NB4 (cell line): ENCODE data around the gene DCTN3.
"Not testable (repeated sequence)": the region's sequence is repeated elsewhere in the genome, so short reads cannot be mapped to it uniquely, and the experiment has no call there.

ENCODE experiments used
- DNase-seq: peaks from one replicate; pipeline ENCODE4 v3.0.0; 2010; ENCODE audit warnings: low read depth
- H3K4me3 ChIP-seq: one replicate; pipeline ENCODE4 v1.5.1; 2011; ENCODE audit warnings: mild to moderate bottlenecking, low read depth, low read length, moderate library complexity
- MYC ChIP-seq: IDR thresholded peaks from 2 replicates; pipeline ENCODE4 v1.6.1; 2011; ENCODE audit warnings: low read depth, low read length
- POLR2A ChIP-seq: IDR thresholded peaks from 2 replicates; pipeline ENCODE4 v1.6.1; 2011; ENCODE audit warnings: mild to moderate bottlenecking; ENCODE audit not compliant: insufficient read length; ENCODE audit errors: extremely low read depth
- TF ChIP-seq, protein P1 (sequence below): IDR thresholded peaks from 2 replicates; pipeline ENCODE4 v1.6.1; 2011; ENCODE audit warnings: low read depth, low read length
- TF ChIP-seq, protein P2 (sequence below): IDR thresholded peaks from one replicate; pipeline ENCODE4 v1.5.1; 2012; ENCODE audit warnings: low read depth, low read length

The DCTN3 gene

DNA sequence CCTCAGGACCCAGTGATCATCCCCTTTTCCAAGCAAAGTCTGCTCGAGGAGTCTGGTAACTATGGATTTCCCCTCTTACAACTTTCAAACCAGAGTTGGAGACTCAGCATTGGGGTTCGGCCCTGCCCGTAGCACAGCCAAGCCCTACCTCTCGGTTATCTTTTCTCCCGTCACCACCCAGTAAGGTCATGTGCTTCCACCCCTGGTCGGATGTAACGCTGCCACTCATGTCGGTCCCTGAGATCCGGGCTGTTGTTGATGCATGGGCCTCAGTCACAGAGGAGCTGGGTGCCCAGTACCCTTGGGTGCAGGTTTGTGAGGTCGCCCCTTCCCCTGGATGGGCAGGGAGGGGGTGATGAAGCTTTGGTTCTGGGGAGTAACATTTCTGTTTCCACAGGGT lies 27.4 kb upstream of the DCTN3 start:
- no peak for DNase-seq
- H3K4me3 ChIP-seq, result peak overlapping the region; percentile 92
- TF ChIP-seq, protein P1, sequence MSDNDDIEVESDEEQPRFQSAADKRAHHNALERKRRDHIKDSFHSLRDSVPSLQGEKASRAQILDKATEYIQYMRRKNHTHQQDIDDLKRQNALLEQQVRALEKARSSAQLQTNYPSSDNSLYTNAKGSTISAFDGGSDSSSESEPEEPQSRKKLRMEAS, result no peak
- TF ChIP-seq POLR2A (no peak), MYC (no peak)
- TF ChIP-seq, protein P2, sequence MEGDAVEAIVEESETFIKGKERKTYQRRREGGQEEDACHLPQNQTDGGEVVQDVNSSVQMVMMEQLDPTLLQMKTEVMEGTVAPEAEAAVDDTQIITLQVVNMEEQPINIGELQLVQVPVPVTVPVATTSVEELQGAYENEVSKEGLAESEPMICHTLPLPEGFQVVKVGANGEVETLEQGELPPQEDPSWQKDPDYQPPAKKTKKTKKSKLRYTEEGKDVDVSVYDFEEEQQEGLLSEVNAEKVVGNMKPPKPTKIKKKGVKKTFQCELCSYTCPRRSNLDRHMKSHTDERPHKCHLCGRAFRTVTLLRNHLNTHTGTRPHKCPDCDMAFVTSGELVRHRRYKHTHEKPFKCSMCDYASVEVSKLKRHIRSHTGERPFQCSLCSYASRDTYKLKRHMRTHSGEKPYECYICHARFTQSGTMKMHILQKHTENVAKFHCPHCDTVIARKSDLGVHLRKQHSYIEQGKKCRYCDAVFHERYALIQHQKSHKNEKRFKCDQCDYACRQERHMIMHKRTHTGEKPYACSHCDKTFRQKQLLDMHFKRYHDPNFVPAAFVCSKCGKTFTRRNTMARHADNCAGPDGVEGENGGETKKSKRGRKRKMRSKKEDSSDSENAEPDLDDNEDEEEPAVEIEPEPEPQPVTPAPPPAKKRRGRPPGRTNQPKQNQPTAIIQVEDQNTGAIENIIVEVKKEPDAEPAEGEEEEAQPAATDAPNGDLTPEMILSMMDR, result no peak

DNA sequence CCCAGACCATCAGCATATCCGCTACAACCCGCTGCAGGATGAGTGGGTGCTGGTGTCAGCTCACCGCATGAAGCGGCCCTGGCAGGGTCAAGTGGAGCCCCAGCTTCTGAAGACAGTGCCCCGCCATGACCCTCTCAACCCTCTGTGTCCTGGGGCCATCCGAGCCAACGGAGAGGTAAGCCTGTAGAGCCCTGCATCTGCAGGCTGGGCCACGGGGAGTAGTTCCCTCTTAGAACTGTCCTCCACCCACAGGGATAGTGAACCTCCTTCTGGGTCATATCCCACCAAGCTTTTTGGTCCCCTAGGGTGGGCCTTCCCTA lies 26.7 kb upstream of the DCTN3 start:
- TF ChIP-seq POLR2A, result no peak
- TF ChIP-seq, protein P1, result peak; percentile 66
- 0 out of 2 replicates have a peak, but pooled peaks have one; percentile 44 for TF ChIP-seq MYC
- H3K4me3 ChIP-seq, result peak overlapping the region; percentile 92
- no peak for DNase-seq

DNA sequence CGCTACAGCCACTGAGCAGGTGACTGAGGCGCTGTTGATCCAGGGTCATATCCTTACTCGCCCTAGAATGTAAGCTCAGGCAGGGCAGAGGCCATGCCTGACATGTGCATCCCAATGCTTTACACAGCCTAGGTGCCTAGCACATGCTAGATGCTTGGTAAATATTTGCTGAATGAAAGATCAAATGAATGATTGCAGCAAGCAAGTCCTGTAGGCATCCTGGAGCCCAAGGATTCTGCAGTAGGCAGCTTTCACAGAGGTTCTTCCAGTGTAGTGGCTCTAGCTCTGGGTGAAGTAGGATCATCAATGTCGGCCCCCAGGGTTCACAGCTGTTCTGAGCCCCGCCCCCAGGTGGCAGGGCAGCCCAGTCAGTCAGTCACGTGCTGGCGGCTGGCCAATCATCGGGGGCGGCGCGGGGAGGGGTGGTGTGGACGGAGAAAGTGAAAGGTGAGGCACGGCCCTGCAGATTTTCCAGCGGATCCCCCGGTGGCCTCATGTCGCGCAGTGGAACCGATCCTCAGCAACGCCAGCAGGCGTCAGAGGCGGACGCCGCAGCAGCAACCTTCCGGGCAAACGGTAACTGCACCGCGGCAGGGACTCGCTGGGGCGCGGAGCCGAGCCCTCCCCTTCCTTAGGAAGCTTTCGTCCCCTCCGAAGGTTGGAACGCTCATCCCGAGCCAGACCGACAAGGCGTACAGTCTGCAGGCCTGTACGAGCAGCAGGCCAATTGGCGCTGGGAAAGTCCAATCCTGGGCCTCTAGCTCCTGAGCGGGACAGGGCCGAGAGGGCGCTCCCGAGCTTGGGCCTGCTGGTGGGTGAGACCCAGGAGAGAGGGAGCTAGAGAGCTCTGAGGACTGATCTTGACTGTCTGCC lies 26.2 kb upstream of the DCTN3 start, which contains the start of gene GALT:
TSS of gene GALT (plus strand) at position 465 of the 873 bp plus-strand sequence. CDS start at position 495, 30 bp downstream.
- H3K4me3 ChIP-seq, result peak within 1 kb of the TSS; percentile 92
- peak; percentile 98 for DNase-seq
- TF ChIP-seq, protein P2, result peak; percentile 86
- TF ChIP-seq MYC, result peak; percentile 68
- peak; percentile 89 for TF ChIP-seq POLR2A
- TF ChIP-seq, protein P1, result peak; percentile 99

DNA sequence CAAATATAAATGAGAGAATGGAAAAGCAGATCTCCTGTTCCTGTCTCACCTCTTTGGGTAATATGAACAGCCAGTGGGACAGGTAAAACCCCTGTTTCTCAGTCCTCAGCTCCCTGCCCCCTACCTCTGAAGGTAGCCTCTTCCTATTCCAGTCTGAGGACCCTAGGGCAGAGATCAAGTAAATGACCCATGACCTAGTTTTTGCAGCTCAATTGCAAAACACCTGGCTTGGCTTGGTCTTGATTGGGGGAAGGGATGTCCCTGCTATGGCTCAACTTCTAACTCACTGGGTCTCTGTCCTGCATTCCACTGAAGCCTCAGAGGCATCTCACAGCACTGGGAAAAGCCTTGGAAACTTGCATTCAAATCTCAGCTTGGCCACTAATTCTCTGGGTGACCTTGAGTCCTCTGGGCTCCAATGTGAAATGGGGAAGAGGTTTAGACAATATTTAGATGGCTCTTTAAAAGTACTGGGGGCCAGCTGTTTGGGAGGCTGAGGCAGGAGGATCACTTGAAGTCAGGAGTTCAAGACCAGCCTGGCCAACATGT lies 24.5 kb upstream of the DCTN3 start:
- H3K4me3 ChIP-seq, result no peak overlapping the region
- DNase-seq, result no peak
- TF ChIP-seq, protein P1, result no peak
- no peak for TF ChIP-seq POLR2A
- TF ChIP-seq, protein P2, result no peak
- TF ChIP-seq MYC, result no peak

DNA sequence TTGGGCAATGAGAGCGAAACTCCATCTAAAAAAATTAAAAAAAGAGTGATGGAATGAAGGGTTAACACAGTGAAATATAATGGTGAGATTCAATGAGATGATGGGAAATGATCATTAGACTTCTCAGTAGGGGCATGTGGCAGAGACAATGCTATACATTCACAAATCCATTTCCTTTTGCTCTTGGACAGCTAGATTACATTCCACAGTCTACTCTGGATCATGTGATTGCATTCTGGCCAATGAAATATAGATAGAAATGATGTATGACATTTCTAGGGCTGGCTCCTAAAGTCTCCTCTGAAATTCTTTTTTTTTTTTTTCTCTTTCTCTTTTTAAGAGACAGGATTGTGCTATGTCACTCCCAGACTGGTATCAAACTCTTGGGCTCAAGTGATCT lies 22.4 kb upstream of the DCTN3 start:
- no peak overlapping the region for H3K4me3 ChIP-seq
- DNase-seq, result no peak
- TF ChIP-seq POLR2A, result no peak
- no peak for TF ChIP-seq MYC
- TF ChIP-seq, protein P2, result no peak
- TF ChIP-seq, protein P1, result no peak

DNA sequence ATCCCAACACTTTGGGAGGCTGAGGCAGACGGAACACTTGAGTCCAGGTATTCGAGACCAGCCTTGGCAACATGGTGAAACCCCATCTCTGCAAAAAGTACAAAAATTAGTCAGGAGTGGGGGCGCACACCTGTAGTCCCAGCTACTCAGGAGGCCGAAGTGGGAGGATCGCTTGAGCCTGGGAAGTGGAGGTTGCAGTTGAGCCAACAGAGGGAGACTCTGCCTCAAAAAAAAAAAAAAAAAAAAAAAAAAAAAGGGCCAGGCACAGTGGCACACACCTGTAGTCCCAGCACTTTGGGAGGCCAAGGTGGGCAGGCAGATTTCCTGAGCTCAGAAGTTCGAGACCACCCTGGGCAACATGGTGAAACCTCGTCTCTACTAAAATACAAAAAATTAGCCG lies 19.0 kb upstream of the DCTN3 start:
- H3K4me3 ChIP-seq, DNase-seq: not testable (repeated sequence)

DNA sequence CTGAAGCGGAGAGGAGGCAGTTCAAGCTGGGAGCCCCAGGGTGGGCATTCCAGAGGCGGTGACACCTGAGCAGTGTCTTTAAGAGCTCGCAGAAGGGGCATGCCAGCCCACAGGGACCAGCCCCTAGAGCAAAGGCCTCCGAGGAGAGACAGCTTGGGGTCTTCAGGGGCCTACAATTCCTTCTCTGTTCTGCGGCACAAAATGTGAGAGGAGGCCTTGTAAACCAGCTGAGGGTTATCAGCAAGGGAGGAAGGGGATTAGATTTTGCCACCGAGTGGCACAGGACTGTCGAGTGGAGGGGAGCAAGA lies 17.8 kb upstream of the DCTN3 start:
- no peak for DNase-seq
- TF ChIP-seq, protein P2, result no peak
- TF ChIP-seq MYC (0 out of 2 replicates have a peak, but pooled peaks have one; percentile 23), POLR2A (no peak)
- TF ChIP-seq, protein P1, result peak; percentile 31; the same call in 1 of the 2 replicates
- H3K4me3 ChIP-seq, result peak overlapping the region; percentile 66
